HG03066 (cell line): ENCODE measurements around the gene ADCY7.

Experiments used
- ATAC-seq: cut with Tn5 transposase; IDR thresholded peaks from one replicate; pipeline ENCODE4 v1.9.1; 2021; ENCODE audit warnings: low read depth; ENCODE audit not compliant: unreplicated experiment

ADCY7 gene

GRCh38 chr16:50265716-50266336 lies 525 bp upstream of the ADCY7 start:
- ATAC-seq, result no peak

DNA sequence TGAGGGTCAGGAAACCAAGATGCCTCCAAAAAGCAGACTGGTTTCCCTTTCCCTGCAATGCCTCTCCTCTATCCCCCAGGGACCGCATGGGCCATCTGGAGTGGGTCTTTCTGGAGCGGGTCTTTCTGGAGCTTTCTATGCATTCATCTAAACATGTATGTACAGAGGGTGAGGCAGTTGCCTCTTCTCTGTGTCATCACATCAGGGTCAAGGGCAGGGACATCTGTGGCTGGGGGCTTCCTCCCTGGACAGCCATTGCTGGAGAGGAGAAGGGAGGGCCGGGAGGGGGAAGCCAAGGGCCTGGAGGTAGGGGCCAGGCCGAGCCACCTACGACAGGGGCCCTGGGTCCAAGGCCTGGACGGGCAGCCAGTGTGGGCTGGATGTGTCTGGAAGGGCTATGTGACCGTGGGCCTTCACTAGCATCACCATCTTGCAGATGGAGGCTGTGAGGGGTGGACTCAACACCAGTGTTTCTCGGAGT lies 840 bp downstream of the ADCY7 start:
- no peak for ATAC-seq

DNA sequence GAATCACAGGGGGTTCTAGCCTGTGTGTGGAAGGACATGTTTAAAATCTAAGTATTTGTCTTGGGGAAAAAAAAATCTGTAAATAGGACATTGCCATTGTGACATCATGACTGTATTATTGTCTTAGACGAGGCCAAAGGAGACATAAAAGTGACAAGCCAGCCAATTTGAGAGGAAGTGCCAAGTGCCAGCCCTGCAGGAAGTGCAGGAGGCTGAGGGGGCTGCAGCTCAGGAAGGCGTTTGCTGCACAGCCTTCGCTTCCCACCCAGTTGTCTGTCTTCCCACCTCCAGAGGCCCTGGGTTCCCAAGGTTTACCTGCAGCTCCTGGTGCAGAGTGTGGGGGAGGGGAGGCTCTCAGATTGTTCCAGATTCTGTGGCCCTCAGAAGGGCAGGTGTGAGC lies 1.3 kb downstream of the ADCY7 start:
- ATAC-seq, result no peak

GRCh38 chr16:50268352-50268751 lies 2.0 kb downstream of the ADCY7 start:
- no peak for ATAC-seq

DNA sequence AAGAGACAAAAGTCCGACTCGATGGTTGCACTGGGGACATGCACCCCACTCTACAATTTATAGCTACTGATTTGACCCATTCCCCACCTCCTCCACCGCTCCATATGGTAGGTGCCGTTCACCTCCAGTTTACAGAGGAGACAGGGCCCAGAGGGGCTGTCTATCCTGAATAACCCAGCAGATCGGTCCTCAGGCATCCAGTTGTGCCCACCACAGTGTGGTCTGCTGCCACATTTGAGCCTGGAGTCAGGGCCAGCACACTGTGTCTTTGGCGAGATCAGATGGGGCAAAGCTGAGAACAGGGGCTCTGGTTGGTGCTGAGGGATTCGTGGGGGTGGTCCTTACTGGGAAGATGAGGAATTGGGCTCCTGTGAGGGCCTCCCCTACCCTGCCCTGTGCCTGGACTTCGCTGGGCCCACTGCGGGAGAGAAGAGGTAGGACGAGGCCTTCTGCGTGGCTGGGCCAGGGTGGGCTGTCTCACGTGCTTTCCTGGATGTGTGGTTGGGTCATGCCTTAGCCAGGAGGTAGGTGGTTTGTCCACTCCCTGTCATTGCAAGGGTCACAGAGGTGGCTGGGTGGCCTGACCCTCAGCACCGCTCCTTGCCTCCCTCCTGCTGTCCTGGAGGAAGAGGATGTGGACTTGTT lies 2.8 kb downstream of the ADCY7 start:
- no peak for ATAC-seq

DNA sequence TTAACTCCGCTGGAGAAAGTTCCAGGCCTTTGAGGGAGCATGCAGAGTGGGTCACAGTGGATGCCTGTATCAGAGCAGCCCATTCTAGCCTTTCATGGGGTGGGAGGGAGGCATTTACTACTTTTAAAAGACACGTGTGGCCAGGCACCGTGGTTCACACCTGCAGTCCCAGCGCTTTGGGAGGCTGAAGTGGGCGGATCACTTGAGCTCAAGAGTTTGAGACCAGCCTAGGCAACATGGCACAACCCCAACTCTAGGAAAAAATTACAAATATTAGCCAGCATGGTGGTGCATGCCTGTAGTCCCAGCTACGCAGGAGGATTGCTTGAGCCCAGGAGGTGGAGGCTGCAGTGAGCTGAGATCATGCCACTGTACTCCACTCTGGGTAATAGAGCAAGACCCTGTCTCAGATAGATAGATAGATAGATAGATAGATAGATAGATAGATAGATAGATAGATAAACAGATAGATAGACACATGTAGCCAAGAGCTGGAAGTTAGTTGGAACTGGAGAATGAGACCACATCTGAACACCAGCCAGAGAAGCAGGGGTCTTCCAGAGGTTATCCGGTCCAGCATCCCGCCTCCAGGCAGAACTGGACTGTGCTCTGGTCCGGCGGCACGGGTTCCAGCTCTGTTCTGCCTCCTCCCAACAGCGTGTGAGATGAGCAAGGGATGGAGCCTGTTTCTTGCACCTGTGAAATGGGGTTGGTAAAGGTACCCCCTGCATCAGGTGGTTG lies 3.6 kb downstream of the ADCY7 start:
- ATAC-seq, result no peak

DNA sequence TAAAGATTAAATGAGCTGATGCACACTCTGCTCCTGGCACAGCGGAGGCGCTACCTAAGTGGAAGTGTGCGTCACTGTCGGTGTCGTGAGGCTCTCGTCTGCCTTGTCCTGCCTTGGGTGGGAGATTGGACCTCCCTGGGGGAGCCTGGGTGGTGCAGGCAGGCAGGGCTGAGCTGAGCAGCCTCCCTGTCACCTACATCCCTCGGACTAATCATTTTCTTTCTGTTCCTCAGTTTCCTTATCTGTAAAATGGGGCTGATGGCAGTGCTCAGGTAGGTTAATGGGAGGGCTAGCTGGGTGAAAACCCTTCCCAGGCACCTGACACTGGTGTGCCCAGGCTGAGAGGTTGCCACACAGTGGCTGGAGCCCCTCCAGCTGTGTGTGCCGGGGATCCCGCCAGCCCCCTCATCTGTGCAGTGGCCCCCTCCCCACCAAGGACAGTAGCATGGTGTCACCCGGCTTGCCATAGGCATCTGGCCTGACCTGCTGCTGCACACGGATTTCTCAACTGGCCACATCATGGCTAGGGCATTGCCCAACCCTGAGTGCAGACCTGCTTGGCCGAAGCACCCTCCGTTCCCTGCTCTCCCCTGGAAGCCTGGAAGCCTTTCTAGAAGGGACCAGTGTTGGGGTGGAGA lies 4.3 kb downstream of the ADCY7 start:
- no peak for ATAC-seq

DNA sequence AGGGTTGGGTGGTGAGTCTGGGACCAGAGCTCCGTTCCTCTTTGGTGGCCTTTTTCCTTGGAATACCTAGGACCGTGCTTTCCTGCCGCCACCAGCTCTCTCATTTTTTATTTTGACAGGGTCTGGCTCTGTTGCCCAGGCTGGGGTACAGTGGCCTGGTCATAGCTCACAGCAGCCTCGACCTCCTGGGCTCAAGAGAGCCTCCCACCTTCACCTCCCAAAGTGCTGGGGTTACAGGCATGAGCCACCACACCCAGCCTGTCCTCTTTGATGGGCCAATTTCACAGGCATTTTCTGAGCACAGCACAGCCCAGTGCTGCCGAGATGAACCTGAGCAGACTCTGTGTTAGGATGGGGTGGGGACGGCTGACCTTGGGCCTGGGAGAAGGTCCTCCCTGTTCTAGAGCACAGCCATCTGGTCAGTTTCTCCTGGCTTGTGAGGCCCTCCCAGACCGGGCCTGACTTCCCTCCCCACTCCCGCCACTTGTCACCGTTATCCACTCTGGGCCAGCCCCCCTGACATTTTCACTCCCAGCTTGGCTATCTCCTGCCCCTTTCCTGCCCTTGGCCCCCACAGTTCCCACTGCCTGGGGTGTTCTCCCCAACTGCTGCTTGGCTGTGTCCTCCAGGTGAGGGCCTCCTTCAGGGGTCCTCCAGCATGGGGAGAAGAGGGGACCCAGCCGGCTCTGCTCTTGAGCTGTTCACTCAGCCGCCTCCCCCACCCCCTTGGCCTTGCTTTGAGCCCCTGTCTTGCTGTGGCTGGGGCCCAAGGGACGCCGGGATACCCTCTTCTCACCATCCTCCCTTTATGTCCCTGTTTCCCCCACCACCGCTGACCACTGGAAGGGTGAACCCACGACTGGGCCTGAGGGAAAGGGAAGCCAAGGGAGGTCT lies 5.0 kb downstream of the ADCY7 start:
- ATAC-seq, result no peak

GRCh38 chr16:50272111-50272571 lies 5.8 kb downstream of the ADCY7 start:
- ATAC-seq, result no peak

- ATAC-seq, result no peak
These were observed 6.5 kb downstream of the ADCY7 start for GRCh38 chr16:50272687-50273381.

DNA sequence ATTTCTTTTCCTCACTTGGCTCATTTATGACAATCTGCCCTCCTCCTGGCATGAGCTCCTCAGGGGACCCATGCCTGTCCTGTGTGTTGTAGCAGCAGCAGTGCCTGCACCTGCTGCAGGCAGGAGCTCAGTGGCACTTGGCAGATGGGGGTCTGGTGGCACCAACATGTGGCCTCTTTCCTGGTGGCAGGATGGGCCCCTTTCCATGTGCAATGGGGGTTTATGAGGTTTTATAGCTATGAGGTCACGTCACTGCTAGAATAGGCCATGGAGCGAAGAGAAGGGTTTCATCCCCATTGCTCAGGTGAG lies 7.0 kb downstream of the ADCY7 start:
- no peak for ATAC-seq

DNA sequence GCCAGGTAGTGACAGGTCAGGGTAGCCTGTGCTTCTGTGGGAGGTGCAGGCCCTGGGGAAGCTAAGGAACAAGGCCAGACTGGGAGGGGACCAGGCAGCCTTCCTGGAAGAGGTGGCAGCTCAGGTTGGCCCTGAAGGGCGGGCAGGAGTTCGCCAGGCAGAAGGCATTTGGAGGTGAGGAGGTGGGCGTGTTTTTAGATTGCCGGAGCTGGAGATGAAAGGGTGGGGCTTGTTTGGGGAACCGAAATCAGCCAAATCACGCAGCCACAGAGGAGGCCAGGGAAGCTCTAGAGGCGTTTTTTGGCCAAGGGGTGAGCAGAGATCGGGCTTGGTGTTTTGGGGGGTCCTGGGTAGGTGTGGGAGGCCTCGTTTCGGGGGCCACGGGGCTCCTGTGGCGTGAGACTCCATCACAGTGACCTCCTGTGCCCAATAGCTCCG lies 7.6 kb downstream of the ADCY7 start:
- ATAC-seq, result peak; percentile 76

DNA sequence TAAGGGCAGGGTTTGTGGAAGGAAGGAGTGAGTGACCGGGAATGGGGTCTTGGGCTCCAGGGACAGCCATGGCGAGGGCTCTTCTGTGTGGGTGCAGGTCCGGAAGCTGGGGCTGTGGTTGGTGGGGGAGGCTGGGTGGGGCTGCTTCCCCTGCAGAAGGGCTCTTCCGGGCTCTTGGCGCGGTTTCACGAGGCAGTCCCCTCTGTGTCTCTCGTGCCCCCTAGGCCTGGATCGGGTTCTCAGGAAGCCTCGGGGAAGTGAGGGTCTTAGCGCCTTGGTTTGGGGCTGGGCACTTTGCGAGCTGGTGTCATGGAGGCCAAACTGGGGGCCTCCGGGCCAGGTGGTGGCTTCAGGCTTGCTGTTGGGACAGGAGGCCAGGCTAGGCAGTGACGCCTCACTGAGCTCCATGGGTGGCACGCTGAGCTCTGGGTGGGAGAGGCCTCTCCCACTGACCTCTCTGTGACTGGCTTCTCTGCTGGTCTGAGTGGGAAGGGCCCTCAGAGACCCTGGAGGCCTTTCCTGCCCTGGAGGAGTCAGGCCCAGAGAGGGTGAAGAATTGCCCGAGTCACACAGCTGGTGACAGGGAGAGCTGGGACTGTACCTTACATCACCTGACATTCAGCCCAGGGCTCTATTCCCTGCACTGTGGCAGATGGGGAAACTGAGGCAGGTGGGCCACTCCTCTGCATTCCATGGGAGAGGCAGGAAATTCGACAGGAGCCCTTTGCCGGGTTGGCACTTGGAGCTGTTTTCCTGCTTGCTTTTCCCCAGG lies 8.2 kb downstream of the ADCY7 start:
- ATAC-seq, result peak; percentile 42

DNA sequence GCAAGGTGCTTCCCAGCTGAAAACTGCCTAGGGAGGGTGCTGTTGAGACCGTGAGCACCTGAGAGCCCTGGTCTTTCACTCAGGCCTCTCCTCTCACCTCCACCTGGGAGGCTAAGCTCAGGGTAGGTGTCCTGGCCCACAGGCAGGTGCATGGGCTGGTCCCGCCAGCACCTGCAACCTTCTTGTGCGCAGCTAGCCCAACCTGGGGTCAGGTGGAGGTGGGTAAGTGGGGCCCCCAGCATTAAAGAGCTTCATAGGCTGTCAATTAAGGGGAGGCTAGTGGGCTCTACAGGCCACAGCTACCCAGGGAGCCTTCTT lies 8.7 kb downstream of the ADCY7 start:
- ATAC-seq, result no peak

GRCh38 chr16:50275428-50276325 lies 9.3 kb downstream of the ADCY7 start:
- ATAC-seq, result no peak

GRCh38 chr16:50276326-50276640 lies 9.9 kb downstream of the ADCY7 start:
- ATAC-seq, result no peak

DNA sequence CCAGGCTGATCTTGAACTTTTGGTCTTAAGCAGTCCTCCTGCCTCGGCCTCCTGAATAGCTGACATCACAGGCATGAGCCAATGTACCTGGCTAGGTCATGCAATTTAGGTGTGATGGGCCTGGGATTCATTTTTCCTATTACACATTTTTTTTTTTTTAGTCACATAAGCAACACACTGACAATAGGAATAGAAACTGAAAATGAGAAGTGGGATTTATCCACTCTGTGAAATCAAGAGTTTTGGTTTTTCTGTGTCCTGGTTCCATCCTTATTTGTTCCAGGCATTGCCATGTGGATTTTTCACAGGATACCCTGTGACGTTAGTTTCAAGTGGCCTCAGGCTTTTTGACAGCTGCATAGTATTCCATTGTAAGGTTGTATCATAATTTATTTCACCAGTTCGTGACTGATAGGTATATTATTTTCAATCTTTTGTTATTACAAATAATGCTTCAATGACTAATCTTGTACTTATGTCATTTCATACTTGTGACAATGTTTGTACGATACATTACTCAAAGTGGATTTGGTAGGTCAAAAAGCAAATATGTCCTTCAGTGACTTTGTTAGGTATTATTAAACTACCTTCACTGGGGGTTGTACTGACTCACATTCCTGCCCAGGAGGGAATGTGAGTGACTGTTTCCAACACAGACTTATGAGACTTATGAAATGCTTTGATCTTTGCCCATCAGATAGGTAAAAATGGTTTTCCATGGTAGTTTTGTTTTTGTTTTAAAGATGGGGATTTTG lies 10.6 kb downstream of the ADCY7 start:
- ATAC-seq, result no peak

GRCh38 chr16:50278251-50278650 lies 11.9 kb downstream of the ADCY7 start:
- no peak for ATAC-seq
